Measurements from ENCODE around the gene SLC6A3.
"Not testable (repeated sequence)": the region's sequence is repeated elsewhere in the genome, so short reads cannot be mapped to it uniquely, and the experiment has no call there.

Gene SLC6A3

GRCh38 chr5:1385395-1386273, 59.6 kb downstream of the SLC6A3 start:
- peak; percentile 81 for DNase-seq (ENCODE audit: low read depth)

DNA sequence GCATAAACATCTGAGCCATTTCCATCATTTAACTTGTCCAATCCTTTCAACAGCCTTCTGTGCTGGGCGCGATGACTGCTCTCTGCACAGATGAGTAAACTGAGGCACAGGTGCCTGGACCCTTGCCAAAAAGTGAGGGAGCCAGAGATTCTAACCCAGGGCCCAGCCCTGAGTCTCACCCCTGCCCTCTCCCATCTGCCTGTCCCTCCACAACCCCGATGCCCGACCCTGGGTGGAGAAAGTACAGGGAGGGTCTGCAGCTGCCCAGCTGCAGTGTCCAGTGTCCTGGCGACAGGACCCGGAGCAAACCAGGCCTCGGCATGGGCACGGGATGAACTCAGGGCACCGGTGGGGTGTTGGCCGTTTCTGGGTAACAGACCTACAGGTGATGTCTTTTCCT, 60.7 kb downstream of the SLC6A3 start:
- no peak for DNase-seq (ENCODE audit: low read depth)

- no peak for DNase-seq (ENCODE audit: low read depth)
These were observed 61.3 kb downstream of the SLC6A3 start for GRCh38 chr5:1383886-1384401.

DNA sequence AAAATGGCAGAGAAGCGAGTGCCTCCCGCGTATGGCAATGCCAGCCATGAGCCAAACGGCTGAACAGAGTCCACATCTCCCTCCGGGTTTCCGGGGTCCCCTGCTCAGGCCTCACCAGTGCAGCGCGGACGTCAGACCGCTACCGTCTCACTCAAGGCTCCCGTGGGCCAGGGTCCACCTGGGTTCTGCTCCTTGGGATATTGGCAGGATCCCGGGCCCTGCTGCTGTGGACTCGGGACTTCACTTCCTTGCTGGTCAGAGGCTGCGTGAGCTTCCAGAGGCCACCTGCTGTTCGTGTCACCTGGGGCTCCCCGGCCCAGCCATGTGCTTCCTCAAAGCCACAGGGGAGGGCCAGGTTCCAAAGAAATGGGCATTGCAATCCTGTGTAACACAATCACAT, 61.9 kb downstream of the SLC6A3 start:
- DNase-seq (ENCODE audit: low read depth) = no peak

DNA sequence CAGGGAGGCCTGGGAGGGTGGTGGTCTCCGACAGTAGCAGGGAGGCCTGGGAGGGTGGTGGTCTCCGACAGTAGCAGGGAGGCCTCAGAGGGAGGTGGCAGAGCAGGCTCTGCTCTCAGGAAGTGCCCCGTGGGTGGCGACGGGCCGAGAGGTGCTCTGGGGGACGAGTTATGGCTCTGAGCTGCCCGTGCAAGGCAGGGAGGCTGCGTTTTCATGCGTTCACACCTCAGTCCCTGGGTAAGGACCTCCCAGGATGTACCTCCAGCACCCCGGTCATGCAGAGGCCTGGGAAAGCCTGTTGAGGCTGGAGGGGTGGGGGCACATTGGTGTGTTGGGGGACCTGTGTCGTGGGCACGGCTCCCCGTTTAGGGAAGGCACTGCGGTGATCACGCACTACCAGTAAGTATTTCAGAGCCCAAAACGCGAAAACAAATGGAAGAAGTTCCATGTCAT, 63.0 kb downstream of the SLC6A3 start:
- no peak for DNase-seq (ENCODE audit: low read depth)

DNA sequence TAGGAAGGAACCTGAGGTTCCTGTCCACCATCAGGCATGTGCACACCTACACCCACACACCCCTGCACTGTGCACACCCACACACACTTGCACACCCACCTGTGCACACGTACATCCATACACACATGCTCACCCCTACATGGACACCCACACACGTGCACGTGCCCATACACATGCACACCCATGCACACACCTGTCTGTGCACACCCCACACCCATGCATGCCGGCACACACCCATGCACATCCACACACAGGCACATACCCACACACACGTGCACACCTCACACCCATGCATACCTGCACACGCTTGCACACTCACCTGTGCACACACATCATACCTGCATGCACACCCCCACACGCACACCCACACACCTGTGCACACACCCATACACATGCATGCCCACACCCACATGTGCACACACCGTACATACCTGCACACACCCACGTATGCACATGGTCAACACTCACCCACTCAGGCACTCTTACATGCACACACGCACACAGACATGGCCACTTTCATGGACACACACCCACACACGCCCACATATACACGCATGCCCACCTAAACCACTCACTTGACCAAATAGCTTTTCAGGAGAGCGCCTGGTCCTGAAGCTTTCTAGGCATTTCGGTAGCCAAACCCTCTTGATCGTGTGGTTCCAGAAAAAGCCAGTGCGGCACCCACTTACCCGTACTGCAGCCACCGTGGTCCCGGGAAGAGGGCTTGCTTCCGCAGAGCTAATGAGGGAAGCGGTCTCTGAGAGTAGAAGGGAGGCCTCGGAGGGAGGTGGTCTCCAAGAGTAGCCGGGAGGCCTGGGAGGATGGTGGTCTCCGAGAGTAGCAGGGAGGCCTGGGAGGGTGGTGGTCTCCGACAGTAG, 63.6 kb downstream of the SLC6A3 start:
- DNase-seq (ENCODE audit: low read depth) = no peak

GRCh38 chr5:1380910-1381309, 64.3 kb downstream of the SLC6A3 start:
- DNase-seq (ENCODE audit: low read depth) = no peak

DNA sequence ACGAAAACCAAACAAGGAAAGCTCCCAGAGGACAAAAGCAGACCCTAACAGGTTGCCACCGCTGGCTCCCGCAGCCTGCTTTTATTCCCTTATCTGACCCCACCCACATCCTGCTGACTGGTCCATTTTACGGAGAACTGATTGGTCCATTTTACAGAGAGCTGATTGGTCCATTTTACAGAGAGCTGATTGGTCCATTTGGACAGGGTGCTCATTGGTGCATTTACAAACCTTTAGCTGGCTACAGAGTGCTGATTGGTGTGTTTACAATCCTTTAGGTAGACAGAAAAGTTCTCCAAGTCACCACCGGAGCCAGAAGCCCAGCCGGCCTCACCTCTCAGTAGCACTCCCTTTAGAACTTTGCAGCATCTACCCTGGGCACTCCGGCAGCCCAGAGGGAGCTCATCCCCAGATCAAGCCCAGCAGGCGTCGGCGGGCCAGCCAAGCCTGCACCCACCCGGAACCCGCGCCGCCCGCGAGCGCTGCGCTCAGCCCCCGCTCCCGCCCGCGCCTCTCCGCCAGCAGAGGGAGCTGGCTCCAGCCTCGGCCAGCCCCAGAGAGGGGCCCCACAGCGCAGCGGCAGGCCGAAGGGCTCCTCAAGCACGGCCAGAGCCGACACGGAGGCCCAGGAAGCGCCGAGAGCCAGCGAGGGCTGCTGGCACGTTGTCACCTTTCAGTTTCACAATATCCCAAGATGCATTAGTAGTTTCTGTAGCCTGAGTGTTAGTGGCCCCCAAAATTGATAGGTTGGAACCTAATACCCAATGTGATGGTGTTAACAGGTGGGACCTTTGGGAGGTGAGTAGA, 65.0 kb downstream of the SLC6A3 start:
- DNase-seq (ENCODE audit: low read depth) = peak; percentile 36

DNA sequence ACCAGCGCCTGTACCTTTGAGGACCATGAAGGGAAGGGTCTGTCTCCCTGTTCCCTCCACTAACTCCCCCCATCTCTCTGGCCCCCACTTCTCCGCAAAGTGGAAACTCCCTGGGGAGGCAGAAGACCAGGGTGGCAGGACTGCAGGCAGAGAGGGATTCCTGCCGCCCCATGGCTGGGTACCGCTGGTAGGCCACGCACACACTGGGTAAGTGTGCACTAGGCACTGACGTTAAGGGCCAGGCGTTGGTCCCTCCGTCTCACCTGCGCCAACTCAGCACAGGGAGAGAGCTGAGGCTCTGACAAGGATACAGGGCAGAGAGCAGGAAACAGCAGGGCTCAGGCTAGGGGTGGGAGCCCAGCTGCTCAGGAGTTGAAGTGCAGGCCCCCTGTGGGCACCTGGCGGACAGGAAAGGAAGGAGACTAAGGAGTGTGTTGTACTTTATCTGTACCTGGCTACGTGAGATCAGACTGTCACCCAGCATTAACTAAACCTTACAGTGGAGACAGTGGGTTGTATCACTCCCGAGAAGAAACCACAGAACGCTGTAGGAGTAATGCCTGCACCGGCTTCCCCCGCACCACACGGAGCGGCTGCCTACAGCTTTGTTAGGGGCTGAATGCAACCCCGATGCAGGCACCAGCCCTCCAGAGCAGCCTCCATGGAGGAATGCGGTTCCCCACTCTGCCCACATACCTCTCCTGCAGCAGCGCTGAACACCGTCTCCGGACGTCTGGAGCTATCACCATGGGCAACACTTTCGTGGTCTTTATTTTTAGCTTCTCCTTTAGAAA, 66.2 kb downstream of the SLC6A3 start:
- no peak for DNase-seq (ENCODE audit: low read depth)

DNA sequence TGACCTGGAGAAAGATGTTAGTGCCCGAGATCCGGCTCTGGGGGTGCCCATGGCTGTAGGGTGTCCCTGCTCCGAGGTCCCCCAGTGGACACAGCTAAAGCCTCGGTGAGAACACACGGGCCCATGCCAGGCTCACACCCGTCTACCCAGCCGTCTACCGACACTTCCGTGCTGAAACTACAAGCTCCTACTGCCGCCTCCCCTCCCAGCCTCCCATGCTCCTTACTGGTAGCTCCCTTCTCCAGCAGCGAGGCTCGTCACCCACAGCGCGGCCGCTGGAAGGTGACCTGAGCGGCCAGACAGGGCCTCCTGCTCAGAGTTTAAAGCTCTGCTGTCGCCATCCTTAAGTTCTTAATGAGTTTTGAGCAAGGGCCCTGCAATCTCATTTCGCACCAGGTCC, 67.1 kb downstream of the SLC6A3 start:
- no peak for DNase-seq (ENCODE audit: low read depth)

DNA sequence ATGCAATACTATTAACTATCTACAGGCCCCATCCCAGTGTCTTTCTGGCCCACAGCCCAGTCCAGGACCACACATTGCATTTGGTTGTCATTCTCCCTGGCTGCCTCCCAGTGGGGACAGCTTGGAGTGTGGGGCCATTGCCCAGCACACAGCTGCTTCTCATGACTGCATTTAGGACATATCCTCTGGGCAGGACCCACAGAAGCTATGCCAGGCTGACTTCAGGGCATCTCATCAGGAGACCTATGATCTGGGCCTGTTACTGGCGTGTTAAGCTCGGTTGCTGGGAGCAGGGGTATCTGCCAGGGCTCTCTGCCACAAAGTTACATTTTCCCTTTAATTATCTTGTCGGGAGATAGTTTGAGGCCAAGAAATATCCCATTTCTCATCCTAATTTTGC, 68.3 kb downstream of the SLC6A3 start:
- no peak for DNase-seq (ENCODE audit: low read depth)

DNA sequence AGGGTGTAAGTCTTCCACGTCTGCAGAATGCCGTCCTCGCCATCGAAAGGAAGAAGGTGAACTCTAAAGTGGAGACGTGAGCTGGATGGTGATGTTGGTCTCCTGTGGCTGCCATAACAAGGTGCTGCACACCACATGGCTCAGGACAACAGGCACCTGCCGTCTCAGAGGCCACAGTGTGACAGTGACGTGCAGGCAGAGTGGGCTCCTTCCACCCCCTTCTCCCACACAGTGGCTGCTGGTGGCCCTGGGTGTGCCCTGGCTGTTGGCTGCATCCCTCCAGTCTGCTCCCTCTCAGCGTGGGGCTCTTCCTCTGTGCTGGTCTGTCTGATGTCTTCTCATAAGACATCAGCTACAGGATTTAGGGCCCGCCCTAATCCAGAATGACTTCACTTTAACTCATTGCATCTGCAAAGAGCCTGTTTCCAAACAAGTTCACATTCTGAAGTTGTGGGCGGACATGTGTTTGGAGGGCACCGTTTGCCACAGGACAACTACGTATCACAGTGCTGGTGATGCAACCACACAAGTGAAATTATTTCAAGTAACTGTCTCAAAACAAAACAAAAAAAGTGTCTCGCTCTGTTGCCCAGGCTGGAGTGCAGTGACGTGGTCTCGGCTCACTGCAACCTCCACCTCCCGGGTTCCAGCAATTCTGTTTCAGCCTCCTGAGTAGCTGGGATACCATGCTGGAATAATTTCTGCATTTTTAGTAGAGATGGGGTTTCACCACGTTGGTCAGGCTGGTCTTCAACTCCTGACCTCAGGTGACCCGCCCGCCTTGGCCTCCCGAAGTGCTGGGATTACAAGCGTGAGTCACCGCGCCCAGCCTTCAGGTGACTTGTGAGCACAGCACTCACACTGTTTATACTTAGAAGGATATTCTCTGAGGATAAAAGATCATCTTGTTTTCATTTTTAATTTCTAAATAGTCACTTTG, 69.1 kb downstream of the SLC6A3 start:
- no peak for DNase-seq (ENCODE audit: low read depth)

- DNase-seq (ENCODE audit: low read depth) = no peak
These were observed 70.6 kb downstream of the SLC6A3 start for GRCh38 chr5:1374679-1375055.

GRCh38 chr5:1374030-1374678, 71.1 kb downstream of the SLC6A3 start:
- DNase-seq (ENCODE audit: low read depth) = no peak

- not testable (repeated sequence) for DNase-seq (ENCODE audit: low read depth)
These were observed 73.3 kb downstream of the SLC6A3 start for GRCh38 chr5:1371972-1372342.

DNA sequence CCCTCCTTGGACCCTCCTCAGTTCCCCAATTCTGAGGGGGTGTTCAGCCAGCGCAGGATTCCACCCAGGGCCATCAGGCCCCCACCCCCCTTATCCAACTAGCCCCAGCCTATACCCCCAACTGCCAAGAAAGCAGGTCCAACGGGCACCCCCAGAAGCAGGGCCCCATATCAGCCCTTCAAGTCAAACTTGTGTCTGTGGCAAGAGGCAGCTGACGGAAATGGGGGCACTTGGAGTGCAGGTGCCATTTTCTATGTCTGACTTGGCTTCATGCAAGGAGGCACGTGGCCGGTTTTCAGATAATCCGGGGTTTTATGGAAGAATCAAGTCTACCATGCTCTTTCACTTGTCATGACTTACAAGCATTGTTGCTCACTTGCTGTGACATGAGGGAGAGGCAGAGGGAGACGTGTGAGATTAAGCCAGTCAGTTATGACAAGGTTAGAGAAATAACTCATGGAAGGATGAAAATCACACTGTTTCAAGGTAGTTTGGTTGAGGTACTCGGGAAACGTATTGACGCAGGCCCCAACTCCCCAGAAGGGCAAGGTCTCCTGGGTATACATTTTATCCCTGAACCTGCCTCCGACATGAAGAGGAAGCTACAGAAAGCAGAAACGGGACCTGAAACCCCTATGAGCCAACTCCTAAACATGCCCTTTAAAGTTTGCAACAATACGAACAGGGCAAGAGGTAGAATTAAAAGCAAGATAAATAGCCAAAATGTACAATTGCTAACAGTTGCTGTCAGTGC, 73.8 kb downstream of the SLC6A3 start:
- no peak for DNase-seq (ENCODE audit: low read depth)

DNA sequence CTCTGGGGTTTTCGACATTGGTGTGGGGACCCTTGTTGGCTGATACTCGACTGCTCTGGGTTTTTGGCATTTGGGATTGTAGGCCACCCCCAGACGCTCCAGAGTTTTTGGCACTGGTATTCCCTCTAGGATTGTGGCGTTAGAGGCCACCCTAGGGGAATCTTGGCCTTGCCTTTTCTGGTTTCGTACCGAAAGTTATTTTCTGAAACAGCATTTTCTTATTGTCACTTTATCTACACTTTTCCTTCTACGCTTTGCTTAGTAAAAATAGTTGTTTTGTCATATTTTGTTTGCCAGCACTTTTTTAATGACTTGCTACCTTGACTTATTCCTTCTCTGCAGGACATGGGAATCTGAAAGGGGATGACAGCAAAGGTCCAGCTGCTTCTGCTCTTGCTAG, 75.2 kb downstream of the SLC6A3 start:
- DNase-seq (ENCODE audit: low read depth) = no peak

- no peak for DNase-seq (ENCODE audit: low read depth)
These were observed 76.5 kb downstream of the SLC6A3 start for GRCh38 chr5:1368756-1369155.

DNA sequence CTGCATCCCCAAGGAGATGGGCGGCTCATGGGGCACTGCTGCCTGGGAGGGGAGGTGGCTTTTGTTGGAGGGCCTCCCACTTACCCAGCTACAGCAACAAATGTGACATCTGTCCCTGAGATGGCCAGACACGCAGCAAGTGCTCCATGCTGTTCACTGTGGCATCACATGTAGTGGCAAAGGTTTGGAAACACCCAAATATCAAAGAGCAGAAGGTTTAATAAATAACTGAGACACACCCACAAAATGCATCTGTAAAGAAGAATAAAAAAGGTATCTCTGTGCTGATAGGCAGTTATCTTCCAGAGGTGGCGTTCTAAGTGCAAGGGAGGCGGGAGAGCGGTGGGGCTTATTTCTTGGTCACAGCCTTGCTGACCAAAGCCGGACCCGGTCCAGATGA, 77.0 kb downstream of the SLC6A3 start:
- DNase-seq (ENCODE audit: low read depth) = no peak

All from activated T-cell treated with anti-CD3 and anti-CD28 coated beads for 1 hour (primary cell).